HG03060 (cell line): ENCODE measurements around the gene CHSY1.
A peak's percentile ranks its signal among the peaks of the same experiment; 100 is the strongest.

Experiments
- ATAC-seq: cut with Tn5 transposase; IDR thresholded peaks from one replicate; pipeline ENCODE4 v1.9.1; 2021; ENCODE audit warnings: low read depth, moderate number of reproducible peaks; ENCODE audit not compliant: unreplicated experiment

Gene CHSY1

GRCh38 chr15:101272584-101272983, 20.7 kb upstream of the CHSY1 start:
- ATAC-seq, result no peak

- ATAC-seq, result no peak
These were observed 17.8 kb upstream of the CHSY1 start for GRCh38 chr15:101269479-101270223.

GRCh38 chr15:101267320-101268104, 15.7 kb upstream of the CHSY1 start:
- ATAC-seq, result no peak

GRCh38 chr15:101266787-101267186, 14.9 kb upstream of the CHSY1 start:
- ATAC-seq, result no peak

- ATAC-seq, result no peak
These were observed 14.2 kb upstream of the CHSY1 start for GRCh38 chr15:101266034-101266433.

GRCh38 chr15:101264911-101265641, 13.2 kb upstream of the CHSY1 start:
- no peak for ATAC-seq

- no peak for ATAC-seq
These were observed 12.2 kb upstream of the CHSY1 start for GRCh38 chr15:101264011-101264410.

- ATAC-seq, result no peak
These were observed 10.7 kb upstream of the CHSY1 start for GRCh38 chr15:101262551-101262950.

GRCh38 chr15:101258238-101259144, 6.6 kb upstream of the CHSY1 start:
- ATAC-seq, result no peak

- no peak for ATAC-seq
These were observed 4.9 kb upstream of the CHSY1 start for GRCh38 chr15:101256757-101257156.

- no peak for ATAC-seq
These were observed 3.9 kb upstream of the CHSY1 start for GRCh38 chr15:101255615-101256241.

- ATAC-seq, result no peak
These were observed 3.2 kb upstream of the CHSY1 start for GRCh38 chr15:101255051-101255395.

GRCh38 chr15:101254157-101255050, 2.6 kb upstream of the CHSY1 start:
- no peak for ATAC-seq

GRCh38 chr15:101252836-101253235, 988 bp upstream of the CHSY1 start:
- ATAC-seq, result peak; percentile 1

- ATAC-seq, result no peak
These were observed 697 bp downstream of the CHSY1 start for GRCh38 chr15:101250873-101251829.

GRCh38 chr15:101250341-101250831, 1.5 kb downstream of the CHSY1 start:
- ATAC-seq, result no peak

GRCh38 chr15:101248274-101248673, 3.6 kb downstream of the CHSY1 start:
- ATAC-seq, result no peak
